Measurements from ENCODE around the gene F2.
"Not testable (repeated sequence)": the region's sequence is repeated elsewhere in the genome, so short reads cannot be mapped to it uniquely, and the experiment has no call there.

F2 gene

DNA sequence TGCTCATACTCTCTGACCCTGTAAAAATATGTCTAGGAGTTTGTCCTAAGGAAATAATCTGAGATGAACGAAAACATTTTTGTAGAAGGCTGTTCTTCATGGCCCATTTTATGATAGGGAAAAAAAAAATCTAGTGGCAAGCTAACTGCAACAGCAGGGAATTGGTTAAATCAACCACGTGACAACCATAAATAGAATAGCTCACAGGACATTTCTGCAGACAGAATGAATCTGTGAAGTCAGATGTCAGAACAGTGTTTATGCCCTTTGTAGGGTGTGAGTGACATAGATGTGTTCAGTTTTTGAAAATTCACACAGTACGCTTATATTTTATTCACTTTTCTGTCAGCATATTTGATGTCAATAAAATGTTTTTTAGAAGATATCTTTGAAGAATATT, 34.6 kb upstream of the F2 start:
- no peak for DNase-seq (ENCODE audit: low read depth in 1 of 2, low spot score in 1 of 2)

DNA sequence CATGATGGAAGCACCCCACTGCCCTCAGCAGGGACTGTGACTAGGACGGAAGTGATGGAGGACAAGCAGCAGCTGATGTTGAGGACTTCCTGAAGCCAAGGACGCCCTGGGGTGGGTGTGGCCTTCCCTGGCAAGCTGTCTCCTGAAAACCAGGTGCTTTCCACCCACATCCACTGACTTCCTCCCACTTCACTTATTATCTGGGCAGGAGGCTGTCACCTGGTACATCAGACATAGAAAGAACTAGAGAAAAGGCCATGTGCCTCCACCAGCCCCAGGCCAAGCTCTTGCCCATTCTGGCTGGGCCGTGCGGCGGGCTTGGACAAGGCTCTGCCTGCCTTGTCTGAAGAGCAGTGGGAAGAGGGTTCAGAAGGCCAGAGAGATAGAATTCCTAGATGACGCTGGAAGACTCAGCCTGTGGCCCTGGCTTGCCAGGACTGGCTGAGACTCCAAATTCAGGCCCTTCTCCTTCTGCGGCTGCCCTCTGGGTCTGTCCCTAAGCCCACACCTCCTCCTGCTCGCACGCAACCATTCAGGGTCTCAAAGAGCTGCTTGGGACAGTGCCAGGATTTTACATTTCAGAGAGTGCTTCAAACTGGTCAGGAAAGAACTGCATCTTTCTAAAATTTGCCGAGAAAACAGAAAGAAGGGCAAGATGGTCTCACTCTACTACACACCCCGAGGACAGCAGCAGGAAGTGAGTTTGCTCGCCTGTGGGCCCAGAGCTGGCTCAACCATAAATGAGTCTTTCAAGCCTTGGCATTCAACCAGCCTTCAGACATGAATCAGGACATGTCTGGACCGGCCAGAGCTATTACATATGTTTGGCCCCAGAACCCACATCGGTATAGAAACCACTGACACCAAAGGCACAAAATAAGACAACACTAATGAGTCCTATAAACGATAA, 31.9 kb upstream of the F2 start:
- no peak for DNase-seq (ENCODE audit: low read depth in 1 of 2, low spot score in 1 of 2)

DNA sequence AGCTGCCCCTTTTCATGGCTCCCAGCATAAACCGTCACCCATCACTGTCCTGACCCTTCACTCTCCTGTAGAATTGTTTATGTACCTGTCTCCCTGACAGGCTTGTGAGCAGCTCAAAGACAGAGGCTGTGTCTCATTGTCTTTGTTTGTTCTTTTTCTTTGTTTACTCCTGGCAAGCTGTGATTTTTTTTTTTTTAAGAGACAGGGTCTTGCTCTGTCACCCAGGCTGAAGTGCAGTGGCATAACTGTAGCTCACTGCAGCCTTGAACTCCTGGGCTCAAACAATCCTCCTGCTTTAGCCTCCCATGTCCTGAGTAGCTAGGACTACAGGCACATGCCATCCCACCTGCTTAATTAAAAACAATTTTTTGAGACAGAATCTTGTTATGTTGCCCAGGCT, 28.3 kb upstream of the F2 start:
- DNase-seq (ENCODE audit: low read depth in 1 of 2, low spot score in 1 of 2) = no peak

DNA sequence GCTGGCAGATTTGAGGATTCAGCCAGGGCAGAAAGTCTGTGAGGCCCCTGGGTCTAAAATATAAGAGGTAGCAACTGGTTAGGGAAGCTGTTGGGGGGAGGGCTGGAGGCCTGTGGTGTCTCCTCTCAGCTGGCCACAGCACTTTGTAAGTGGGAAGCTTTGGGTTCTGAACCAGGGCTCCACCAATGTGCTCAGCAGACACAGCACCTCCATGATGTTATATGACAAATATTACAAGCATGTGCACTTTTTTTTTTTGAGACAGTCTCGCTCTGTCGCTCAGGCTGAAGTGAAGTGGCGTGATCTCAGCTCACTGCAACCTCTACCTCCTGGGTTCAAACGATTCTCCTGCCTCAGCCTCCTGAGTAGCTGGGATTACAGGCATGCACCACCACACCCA, 26.6 kb upstream of the F2 start:
- no peak for DNase-seq (ENCODE audit: low read depth in 1 of 2, low spot score in 1 of 2)

DNA sequence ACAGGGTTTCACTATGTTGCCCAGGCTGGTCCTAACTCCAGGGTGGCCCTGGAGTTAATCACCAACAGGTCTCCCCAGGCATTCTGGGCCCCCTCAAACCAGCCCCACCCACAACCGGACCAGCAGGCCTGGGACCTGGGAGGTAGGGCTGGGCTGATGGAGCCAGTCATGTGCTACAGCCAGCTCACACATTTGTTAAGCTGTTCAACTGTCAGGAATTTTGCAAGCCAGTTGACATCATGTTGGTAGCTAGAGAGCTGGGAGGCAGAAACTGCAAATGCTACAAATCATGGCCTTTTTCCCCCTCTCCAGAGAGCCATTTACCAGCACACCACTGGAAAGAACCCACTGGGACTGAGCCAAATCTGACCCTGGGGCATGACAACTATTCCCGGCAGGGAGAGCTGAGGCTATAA, 25.4 kb upstream of the F2 start:
- DNase-seq (ENCODE audit: low read depth in 1 of 2, low spot score in 1 of 2) = no peak

DNA sequence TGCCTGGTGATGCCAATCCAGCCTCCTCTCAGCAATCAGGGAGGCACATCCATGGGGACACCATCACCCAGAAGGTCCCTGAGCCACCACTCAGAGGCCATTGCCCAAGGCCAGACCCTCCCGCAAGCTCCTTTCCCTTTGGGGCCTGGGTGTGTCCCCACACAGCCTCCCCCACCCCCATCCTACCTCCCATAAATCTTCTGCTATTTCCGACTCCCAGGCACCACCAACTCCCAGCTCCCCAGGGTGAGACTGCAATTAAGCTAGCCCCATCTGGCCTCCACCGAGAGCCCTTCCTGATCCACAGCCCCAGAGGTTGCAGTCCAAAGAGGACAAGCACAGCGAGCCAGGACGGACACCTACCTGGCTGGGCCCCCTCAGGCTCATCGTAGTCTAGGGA, 24.9 kb upstream of the F2 start:
- no peak for DNase-seq (ENCODE audit: low read depth in 1 of 2, low spot score in 1 of 2)

DNA sequence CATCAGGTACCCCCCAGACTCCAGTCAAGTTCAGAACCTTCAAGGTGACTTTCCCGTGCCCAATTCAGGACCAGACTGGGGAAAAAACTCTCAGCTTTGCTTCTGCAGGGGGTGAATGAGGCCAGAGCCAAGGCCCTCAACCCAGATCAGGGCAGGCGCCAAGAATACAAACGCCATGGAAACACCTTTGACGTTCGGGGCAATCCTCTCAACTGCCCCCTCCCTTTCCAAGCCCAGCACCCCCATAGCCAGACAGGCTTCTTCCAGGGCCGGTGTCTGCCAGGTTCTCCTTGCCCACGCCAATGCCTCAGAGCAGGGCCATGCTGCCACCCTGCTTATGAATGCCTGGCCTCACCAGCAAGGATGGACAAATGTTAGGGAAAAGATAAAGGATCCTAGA, 24.4 kb upstream of the F2 start:
- DNase-seq (ENCODE audit: low read depth in 1 of 2, low spot score in 1 of 2) = no peak

DNA sequence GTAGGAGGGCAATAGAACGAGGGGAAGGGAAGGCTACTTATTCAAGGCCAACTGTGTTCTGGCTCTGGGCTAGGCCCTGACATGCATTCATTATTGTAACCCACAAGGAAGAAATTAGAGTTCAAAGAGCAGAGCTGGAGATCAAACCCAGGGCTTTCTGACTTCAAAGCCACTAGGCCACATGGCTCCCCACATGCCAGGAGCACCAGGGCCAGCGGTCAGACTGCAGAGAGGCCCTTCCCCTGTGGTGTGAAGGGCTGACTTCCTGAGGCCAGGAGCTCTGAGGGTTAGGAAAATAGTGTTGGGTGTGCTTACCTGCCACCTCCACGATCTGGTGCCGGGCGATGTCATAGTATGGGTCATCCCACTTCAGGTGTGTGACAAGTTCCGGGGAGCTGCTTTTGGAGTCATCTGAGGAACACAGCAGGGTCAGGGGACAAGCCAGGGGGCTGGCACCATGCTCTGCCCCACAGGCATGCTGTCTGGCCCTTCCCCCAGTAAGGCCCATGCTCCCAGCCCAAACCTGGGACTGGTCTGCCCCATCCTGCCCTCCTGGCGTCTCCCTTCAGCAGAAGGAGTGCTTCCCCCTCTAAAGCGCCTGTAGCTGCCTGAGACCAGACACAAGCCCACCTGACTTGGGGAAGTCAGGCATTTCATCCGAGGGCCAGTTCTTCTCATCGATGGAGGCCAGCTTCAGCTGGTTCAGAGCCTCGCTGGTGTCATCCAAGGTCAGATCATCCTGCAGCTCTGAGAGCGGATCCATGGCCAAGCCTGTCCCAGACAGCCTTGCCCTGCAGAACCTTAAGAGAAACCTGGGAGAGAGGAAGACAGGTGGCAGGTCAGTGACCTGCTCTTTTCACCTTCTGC, 23.4 kb upstream of the F2 start:
- no peak for DNase-seq (ENCODE audit: low read depth in 1 of 2, low spot score in 1 of 2)

DNA sequence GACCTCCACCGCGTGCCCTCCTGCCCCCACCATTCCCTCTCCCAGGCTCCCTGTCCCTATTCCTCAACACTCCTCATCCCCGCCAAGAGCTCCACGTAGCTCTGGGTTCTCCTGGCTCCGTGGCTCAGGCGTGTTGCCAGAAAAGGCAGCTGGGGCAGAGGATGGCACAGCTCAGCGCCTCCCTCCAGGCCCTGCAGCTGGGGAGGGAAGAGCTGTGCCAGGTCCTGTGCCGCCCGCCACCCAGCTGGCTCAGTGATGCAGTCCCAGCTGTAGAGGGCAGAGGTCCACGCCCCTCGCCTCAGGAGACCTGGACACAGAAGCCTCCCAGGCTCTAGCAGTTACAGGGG, 22.8 kb upstream of the F2 start:
- no peak for DNase-seq (ENCODE audit: low read depth in 1 of 2, low spot score in 1 of 2)

DNA sequence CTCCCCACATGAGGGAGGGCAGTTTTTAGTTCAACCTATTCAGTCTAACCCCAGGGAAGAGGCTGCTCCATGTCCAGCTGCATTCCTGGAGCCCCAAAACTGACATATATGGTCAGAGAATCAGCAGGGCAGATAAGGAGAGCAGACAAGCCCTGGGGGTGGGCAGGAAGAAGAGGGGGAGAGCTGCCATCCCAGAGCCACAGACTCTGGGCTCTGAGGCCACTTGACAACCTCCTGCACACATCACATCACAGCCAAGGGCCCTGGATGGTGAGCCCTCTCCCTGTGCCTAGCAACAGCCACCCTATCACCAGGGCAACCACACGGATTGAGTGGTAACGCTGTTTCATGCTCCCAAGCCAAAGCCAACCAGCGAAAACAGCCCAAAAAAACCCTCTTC, 21.7 kb upstream of the F2 start:
- no peak for DNase-seq (ENCODE audit: low read depth in 1 of 2, low spot score in 1 of 2)

DNA sequence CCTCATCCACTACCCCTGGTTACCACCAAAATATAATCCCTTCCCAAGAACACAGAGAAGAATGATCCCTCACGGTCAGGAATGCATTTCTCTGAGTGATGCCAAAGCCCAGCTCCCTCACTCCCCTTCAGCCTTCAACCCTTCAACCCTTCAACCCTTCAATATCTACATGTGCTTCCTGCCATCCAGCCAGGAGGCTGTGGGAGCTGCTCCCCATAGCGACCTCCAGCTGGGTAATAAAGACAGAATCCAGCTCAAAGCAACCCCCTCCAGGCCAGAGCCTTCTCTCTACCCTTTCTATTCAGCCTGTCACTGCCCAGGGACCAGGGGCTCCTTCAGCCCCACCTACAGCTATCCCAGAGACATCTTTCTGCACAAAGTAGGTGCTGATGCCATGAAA, 21.3 kb upstream of the F2 start:
- DNase-seq (ENCODE audit: low read depth in 1 of 2, low spot score in 1 of 2) = no peak

DNA sequence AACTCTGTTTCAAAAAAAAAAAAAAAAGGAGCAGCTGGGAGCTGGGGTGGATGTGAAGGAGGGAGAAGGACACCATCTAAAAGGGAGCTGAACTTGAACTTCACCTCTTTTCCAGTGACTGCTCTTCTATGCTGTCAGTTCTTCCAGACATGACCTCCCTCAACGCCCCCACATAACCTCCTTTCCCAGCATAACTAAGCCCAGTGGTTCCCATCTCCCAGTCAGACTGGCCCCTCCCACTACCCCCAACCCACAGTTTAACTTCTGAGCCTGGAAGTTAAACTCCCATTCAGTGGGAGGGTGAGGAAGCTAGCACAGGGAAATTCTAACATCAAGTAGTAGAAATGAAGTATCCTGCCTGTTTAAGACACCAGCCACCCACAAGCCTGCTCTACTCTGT, 20.4 kb upstream of the F2 start:
- no peak for DNase-seq (ENCODE audit: low read depth in 1 of 2, low spot score in 1 of 2)

DNA sequence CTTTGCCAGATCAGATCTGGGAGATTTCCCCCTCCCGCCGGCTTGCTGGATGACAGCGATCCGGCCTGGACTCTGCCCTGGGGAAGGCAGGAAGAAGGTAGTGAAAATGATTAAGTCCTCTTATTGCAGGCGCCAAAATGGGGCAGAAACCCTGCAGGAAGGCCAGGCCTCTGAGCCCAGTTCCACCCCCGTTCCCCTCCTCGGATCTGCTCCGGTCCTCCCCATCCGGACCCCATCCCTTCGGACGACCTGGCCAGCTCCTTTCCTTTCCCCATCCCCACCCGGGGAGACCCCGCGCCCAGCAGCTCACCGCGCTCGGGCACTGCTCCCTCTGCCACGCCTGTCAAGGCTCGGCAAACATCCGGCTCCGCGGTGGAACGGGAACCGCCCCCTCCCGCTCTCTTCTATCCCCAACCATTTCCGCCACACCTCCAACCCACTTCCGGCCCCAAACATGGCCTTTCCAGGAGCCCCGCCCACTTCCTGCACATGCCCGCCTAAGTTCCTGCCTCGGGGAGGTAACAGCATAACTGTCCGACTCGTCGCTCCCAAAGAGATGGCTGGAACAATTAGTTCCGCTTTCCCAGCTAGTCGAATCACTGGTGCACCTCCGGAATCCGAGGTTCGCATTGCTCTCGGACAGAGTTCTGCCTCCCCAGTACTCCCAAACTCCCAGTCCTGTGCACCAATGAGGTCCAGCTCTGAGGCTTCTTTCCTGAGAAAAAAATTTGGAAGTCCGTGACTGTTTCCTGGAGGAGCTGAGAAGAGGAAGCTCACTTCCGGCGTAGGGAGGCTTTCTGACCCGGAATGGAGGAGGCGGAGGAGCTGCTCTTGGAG, 18.6 kb upstream of the F2 start, which contains the start of the genes ARHGAP1 and ZNF408:
TSS of gene ARHGAP1 (minus strand) at position 379 of the 837 bp plus-strand sequence. CDS start 4,512 bp downstream, outside the sequence.
TSS of gene ZNF408 (plus strand) at position 791 of the 837 bp plus-strand sequence. CDS start at position 808, 17 bp downstream.
- peak; percentile 99 for DNase-seq (ENCODE audit: low read depth in 1 of 2, low spot score in 1 of 2)

DNA sequence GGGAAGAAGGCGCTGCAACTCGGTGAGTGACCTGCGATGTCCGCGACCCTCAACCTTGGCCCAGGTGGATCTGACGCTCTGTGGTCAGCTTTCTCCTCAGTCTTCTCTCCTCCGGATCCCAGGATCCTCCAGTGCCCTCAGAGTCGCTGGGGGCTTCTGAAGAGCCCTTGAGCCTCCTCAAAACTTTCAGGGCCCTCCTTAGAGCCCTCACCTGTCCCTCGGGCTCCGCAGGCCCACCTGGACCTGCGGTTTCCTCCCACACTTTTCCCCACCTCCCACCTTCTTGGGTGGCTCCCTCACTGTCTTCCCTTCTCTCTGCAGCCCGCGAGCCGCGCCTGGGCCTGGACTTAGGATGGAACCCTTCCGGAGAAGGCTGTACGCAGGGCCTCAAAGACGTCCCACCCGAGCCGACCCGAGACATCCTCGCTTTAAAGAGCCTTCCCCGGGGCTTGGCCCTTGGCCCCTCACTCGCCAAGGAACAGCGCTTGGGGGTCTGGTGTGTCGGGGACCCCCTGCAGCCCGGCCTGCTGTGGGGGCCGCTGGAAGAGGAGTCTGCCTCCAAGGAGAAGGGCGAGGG, 17.8 kb upstream of the F2 start:
- DNase-seq (ENCODE audit: low read depth in 1 of 2, low spot score in 1 of 2) = no peak

DNA sequence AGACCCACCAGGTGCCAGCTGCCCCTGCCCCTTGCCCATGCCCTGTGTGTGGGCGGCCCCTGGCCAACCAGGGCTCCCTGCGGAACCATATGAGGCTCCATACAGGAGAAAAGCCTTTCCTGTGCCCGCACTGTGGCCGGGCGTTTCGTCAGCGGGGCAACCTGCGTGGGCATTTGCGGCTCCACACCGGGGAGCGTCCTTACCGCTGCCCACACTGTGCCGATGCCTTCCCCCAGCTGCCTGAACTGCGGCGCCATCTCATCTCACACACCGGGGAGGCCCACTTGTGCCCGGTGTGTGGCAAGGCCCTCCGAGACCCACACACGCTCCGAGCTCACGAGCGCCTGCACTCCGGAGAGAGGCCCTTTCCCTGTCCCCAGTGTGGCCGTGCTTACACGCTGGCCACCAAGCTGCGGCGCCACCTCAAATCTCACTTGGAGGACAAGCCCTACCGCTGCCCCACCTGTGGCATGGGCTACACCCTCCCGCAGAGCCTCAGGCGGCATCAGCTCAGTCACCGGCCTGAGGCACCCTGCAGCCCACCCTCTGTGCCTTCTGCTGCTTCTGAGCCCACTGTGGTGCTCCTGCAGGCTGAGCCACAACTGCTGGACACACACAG, 13.8 kb upstream of the F2 start:
- DNase-seq (ENCODE audit: low read depth in 1 of 2, low spot score in 1 of 2) = no peak

DNA sequence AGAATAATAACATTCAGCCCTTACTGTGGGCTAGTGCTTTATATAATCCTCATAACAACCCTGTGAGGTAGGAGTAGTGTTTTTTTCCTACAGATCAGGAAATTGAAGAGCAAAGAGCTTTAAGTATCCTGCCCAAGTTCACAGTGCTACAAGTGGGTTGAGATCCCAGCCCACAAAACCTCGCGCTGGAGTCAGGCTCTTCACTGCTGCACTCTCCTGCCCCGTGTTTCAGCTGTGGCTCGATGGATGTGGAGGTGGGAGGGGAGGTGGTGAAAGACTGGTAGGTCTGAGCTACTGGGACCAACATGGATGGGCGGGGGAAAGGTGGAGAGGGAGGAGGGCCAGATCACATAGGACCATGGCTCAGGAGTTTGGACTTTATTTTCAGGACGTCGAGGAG, 12.1 kb upstream of the F2 start:
- no peak for DNase-seq (ENCODE audit: low read depth in 1 of 2, low spot score in 1 of 2)

DNA sequence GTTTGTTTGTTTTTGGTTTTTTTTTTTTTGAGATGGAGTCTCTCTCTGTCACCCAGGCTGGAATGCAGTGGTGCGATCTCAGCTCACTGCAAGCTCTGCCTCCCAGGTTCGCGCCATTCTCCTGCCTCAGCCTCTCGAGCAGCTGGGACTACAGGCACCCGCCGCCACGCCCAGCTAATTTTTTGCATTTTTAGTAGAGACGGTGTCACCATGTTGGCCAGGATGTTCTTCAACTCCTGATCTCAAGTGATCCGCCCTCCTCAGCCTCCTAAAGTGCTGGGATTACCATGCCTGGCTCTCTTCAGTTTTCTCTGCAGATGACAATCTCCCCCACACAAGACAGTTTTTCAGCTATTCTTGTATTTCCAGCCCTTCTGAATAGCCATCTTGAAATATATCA, 9.7 kb upstream of the F2 start:
- not testable (repeated sequence) for DNase-seq (ENCODE audit: low read depth in 1 of 2, low spot score in 1 of 2)

DNA sequence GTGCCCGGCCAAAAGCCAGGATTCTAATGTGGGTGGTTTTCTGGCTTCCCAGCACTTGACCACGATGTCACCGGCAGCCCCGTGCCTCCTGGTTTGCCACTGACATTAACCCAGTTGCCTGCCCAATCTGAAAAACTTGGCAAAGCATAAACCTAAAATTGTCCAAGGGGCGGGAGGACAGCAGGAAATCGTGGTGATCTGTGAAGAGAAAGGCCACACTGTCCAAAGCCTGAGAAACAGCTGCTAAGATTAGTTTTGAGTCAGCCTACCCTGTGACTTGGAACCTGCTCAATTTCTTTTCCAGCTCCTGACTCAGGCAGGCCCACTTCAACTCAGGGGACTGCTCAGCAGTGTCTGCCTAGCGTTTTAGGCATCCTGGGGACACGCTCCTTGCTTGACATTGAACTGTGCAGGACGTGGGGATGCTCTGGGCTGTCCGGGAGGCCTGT, 8.2 kb upstream of the F2 start:
- DNase-seq (ENCODE audit: low read depth in 1 of 2, low spot score in 1 of 2) = no peak

DNA sequence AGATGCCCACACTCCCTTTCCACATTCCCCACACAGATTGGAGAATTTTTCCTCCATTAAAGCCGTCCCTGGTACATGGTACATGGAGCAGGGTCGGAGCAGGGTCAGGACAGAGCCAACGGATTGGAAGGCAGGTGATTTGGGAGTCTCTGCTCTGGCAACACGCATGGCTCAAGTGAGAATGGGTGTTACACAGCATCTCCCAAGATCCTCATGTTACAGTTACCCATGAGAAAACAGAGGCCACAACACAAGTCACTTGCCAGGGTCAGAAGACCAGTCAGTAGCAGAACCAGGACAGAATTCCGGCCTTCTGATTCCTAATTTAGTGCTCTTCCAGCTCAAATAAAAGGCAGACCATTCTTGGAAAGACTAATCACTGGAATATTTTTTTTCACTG, 7.7 kb upstream of the F2 start:
- DNase-seq (ENCODE audit: low read depth in 1 of 2, low spot score in 1 of 2) = no peak

DNA sequence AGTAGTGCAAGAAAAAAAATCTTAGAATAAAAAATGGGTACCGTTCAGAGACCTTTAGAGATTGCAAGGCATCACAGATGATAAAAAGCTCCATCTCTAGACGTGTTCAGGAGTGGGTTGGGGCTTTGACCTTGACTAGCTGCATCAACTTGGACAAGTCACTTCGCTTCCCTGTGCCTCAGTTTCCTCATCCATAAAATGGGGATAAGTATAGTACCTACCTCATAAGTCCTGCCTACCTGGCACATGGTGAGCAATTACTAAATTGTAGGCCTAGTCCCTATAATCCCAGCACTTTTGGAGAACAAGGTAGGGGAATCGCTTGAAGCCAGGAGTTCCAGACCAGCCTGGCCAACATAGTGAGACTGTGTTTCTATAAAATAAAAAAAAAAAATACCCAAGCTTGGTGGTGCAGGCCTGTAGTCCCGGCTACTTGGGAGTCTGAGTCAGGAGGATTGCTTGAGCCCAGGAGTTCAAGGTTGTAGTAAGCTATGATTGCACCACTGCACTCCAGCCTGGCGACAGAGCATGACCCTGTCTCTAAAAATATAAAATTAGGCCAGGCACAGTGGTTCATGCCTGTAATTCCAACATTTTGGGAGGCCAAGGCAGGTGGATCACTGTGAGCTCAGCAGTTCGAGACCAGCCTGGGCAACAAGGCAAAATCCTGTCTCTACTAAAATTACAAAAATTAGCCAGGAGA, 6.0 kb upstream of the F2 start:
- DNase-seq (ENCODE audit: low read depth in 1 of 2, low spot score in 1 of 2) = no peak

All from activated T-helper 1 cell treated with anti-CD3 and anti-CD28 coated beads, Interleukin-2, amount 50 U/mL, for 16 hours (primary cell).